HG03442 (cell line): ENCODE data around the gene MSLN.
"Not testable (repeated sequence)": the region's sequence is repeated elsewhere in the genome, so short reads cannot be mapped to it uniquely, and the experiment has no call there.

Experiments
- ATAC-seq: cut with Tn5 transposase; IDR thresholded peaks from one replicate; pipeline ENCODE4 v1.9.1; 2021; ENCODE audit warnings: mild to moderate bottlenecking, moderate library complexity; ENCODE audit not compliant: unreplicated experiment

MSLN gene

DNA sequence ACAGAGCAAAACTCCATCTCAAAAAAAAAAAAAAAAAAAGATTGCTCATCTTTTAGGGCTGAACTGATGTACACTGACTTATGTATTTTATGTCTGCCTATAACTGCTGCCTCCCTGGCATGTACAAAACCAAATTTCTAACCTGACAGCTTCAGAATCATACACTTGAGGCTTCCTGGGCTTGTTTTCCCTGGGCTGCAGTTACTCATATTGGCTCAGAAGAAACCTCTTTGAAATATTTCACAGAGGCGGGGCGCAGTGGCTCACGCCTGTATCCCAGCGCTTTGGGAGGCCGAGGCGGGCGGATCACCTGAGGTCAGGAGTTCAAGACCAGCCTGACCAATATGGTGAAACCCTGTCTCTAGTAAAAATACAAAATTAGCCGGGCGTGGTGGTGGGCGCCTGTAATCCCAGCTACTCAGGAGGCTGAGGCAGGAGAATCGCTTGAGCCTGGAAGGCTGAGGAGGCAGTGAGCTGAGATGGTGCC lies 6.4 kb upstream of the MSLN start:
- not testable (repeated sequence) for ATAC-seq

DNA sequence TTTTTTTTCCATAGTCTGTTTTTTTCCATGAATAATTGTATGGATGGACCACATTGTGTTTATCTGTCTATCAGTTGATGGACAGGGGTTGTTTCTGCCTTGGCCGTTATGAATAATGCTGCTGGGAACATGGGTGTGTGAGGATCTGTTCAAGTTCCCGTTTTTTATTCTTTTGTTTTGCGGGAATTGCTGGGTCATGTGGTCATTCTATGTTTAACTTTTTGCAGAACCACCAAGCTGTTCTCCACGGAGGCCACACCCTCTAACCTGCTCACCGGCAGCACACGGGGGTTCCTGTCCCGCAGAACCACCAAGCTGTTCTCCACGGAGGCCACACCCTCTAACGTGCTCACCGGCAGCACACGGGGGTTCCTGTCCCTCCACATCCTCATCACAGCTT lies 5.9 kb upstream of the MSLN start:
- ATAC-seq: no peak

DNA sequence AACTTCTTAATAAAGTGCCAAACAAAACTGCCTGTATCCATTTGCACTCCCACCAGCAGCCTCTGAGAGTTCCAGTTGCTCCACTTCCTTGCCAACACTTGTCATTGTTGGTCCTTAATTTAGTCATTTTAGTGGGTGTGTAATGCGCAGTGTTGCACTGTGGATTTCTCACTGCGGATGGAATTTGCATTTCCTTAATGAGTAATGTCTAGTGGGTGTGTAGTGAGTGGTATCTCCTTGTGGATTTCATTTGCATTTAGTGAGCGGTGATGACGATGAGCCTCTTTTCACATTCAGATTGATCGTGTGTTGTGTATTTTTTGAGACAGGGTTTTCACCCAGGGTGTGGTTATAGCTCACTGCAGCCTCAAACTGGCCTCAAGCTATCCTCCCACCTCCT lies 4.1 kb upstream of the MSLN start:
- no peak for ATAC-seq

DNA sequence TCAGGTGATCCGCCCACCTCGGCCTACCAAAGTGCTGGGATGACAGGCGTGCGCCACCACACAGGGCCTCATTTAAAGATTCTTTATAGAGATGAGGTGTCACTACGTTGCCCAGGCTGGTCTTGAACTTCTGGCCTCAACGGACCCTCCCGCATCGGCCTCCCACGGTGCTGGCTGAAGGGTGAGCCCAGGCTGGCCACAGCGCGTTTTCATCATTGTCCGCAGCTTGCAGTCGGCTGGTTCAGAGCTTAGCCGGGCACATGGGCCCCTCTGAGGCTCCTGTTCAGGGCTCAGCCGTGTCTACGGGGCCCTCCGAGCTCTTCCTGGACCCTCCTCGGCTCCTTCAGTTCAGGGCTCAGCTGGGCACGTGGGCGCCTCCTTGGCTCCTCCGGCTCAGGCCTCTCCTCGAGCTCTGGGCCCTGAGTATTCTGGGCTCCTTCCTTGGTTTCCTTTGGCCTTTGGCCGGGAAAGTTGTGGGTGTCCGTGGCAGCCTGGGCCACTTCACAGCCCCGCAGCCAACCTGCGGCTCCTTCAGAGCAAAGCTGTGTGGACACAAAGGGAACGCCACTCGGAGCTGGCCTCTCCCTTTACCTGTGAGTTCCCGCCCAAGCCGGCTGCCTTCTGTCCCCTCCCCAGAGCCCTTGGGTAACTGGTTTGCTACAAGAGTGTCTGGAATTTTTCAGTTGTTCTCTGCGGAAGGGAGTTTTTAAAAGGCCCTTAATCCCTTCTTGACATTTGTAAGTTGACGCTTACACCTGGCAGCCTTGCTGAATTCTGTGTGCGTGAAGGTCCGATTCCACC lies 1.2 kb upstream of the MSLN start:
- ATAC-seq: no peak

DNA sequence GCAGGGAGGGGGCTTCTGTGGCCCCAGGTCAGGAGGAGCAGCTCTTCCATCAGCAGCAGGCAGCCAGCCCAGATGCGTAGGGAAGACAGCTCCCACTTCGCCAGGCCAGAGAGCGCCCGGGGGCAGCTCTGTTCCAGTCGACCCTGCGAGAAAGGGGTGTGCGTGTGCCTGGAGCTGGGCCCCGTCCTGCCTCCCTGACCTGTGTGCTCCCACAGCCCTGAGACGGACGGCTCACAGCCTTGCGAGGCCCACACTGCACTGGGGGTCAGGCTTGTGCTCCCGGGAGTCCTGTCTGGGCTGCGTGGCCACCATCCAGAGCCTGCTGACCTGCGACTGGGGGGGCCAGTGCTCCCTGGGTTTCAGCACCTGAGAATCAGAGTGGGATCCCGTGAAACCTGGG lies 469 bp upstream of the MSLN start:
- no peak for ATAC-seq

DNA sequence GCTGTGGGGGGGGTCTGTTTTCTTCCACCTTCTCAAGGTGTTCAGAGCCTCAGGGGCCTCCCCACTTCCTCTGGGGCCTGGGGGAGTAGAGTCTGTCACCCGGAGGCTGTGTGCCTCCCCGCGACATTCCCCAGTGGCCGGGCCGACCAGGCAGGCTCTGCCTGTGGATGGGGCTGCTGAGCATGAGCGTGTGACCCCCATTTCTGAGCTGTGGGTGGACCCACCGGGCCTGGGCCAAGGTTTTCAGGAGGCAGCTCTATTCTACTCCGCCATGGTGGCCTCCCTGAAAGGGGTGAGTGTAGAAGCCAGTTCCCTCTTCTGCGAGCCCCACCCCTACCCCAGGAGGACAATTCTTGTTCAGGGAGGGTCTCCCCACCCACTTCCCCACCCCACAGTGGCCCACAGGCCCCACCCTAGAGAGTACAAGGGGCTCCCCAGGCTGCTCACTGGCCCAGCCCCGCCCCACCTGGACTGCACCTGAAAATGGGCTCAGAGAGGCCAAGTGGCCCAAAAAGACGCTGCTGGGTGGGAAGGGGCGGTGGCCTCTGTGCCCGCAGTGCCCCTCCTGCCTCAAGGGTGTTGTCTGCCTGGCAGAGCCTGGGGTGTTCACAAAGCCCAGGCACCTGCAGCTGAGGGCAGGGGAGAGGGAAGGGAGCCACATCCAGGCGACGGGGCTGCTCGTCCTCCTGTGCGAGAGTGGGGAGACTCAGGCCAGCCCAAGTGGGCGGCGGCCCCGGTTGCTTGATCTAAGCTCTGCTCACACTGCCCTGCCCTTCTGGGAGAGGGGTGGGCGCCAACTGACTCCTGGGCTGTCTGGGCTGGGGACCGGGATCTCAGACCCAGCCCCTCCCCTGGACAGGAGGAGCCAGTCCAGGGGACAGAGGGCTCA lies 1.3 kb downstream of the MSLN start:
- ATAC-seq: no peak

DNA sequence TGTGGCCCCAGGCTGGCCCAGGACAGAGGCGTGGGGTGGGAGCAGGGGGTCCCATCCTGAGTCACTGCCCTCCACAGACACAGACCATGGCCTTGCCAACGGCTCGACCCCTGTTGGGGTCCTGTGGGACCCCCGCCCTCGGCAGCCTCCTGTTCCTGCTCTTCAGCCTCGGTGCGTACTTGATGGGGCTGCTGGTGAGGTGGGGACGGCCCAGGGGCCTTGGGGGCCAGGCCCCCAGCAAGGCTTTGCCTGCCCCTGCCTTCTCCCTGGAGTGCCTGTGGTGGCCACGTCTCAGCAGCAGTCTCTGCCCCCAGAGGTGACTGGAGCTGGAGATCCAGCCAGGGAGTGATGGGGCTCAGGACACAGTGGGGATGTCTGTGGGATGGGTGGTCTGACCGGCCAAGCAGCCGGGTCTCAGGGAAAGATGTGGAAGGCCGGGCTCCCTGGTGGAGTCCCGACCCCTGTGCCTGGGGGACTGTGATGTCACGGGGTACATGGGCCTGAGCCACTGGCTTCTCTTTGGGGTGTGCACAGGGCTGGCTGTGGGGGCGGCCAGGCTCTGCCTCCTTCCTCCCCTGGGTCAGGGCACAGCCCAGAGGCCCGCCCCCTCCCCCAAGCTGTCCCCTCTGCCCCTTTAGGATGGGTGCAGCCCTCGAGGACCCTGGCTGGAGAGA lies 2.2 kb downstream of the MSLN start:
- ATAC-seq: no peak

DNA sequence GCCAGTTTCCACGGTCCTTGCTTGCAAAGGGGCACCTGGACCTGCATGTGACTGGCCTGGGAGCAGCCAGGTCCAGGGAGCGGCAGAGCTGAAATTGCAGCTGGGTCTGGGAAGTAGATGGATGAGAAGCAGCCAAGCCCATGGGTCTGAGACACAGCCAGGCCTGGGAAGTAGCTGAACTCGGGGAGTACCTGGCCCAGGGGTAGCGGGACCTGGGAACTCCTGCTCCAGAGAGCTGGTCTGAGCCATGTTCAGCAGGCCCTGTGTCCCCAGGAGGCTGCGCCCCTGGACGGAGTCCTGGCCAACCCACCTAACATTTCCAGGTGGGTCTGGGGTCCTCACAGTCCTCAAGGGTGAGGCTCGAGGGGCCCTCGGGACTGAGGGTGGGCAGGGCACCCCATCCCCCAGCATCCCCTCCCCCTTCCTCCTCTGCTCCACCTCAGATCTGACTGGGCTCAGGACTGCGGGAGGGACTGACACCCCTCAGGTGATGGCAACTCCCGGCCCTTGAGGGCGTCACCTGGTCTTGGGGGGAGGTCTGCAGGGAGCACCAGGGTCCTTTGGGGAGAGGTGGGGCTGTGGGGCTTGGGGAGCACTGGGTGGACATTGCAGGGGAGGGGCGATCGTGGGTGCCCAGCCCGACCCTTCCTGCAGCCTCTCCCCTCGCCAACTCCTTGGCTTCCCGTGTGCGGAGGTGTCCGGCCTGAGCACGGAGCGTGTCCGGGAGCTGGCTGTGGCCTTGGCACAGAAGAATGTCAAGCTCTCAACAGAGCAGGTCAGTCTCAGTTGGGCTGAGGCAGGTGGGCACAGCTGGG lies 3.0 kb downstream of the MSLN start:
- ATAC-seq: no peak

DNA sequence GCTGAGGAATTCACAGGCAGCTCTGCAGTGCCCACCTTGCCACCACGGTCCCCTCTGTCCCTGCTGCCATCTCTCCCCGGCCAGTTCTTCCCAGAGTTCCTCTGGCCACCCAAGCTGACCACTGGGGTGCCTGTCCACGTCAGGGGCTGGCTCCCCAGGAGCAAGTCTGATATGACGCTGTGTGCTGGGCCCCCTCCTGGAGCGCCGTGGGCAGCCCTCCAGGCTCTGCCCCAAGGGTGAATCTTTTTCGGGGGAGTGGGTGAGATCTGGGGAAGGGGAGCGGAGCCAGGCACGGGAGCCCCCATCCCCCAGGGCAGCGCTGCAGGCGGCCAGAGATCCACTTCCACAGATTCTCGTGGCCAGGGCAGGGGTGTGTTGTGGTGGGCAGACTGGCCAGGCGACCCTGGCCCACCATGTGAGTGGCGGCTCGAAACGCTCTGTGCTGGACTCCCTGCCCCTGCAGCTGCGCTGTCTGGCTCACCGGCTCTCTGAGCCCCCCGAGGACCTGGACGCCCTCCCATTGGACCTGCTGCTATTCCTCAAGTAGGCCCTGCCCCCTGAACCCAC lies 3.7 kb downstream of the MSLN start:
- no peak for ATAC-seq

DNA sequence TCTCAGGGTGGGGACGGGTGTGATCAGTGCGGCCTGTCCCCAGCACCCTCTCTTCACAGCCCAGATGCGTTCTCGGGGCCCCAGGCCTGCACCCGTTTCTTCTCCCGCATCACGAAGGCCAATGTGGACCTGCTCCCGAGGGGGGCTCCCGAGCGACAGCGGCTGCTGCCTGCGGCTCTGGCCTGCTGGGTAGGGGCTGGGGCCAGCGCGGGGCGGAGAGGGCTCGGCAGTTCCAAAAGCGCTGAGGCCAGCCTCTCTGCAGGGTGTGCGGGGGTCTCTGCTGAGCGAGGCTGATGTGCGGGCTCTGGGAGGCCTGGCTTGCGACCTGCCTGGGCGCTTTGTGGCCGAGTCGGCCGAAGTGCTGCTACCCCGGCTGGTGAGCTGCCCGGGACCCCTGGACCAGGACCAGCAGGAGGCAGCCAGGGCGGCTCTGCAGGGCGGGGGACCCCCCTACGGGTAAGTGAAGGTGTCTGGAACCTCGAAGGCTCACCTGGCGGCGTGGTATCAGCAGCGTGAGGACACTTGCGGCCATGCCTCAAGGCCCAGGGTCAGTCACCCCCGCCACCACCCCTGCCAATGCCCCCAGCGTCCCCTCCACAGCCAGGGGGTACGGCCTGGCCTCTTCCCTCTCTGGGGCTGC lies 4.4 kb downstream of the MSLN start:
- ATAC-seq: no peak

DNA sequence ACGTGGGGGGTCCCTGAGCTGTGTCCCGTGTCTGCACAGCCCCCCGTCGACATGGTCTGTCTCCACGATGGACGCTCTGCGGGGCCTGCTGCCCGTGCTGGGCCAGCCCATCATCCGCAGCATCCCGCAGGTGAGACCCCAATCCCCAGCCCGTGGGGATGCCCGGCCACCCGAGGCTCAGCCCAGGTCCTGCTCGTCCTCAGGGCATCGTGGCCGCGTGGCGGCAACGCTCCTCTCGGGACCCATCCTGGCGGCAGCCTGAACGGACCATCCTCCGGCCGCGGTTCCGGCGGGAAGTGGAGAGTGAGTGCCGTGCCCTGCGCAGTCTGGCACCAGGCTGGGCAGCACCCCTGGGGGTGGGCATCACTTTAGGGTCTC lies 4.9 kb downstream of the MSLN start:
- no peak for ATAC-seq

DNA sequence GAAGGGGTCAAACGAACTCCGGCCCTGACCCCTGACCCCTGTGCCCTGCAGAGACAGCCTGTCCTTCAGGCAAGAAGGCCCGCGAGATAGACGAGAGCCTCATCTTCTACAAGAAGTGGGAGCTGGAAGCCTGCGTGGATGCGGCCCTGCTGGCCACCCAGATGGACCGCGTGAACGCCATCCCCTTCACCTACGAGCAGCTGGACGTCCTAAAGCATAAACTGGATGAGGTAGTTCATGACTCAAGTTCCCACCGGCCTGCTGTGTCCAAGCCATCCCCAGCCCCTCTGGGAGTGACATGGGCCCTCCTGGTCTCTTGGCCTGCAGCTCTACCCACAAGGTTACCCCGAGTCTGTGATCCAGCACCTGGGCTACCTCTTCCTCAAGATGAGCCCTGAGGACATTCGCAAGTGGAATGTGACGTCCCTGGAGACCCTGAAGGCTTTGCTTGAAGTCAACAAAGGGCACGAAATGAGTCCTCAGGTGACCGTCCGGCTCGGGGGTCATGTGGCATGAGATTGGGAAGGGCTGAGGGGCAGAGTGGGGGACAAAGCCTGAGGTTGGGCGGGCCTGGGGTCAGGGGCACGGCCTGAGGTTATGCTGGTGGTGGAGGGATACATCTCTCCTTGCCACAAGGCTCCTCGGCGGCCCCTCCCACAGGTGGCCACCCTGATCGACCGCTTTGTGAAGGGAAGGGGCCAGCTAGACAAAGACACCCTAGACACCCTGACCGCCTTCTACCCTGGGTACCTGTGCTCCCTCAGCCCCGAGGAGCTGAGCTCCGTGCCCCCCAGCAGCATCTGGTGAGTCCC lies 5.7 kb downstream of the MSLN start:
- no peak for ATAC-seq

DNA sequence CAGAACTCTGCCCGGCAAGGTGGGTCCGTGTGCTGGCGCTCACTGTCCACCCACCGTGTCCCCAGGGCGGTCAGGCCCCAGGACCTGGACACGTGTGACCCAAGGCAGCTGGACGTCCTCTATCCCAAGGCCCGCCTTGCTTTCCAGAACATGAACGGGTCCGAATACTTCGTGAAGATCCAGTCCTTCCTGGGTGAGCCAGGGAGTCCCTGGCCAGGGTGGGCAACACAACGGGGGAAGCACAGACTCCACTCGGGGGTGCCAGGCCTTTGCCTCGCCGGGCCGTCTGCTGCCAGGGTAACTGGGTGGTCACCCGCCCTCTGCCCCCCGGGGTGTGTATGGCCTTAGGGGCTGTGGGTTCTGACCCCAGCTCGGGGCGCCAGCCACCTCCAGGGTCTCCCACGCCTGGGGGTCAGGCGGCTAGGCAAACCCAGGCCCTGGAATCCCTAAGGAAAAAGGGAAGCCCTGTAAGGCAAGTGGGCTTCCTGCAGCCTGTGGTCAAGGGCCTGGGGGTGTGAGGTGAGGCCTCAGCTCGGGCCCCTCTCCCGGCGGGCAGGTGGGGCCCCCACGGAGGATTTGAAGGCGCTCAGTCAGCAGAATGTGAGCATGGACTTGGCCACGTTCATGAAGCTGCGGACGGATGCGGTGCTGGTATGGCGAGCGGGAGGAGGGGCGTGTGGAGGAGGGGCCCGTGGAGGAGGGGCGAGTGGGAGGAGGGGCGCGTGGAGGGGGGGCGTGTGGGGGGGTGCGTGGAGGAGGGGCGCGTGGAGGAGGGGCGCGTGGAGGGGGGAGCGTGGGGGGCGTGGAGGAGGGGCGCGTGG lies 6.5 kb downstream of the MSLN start:
- ATAC-seq: no peak

DNA sequence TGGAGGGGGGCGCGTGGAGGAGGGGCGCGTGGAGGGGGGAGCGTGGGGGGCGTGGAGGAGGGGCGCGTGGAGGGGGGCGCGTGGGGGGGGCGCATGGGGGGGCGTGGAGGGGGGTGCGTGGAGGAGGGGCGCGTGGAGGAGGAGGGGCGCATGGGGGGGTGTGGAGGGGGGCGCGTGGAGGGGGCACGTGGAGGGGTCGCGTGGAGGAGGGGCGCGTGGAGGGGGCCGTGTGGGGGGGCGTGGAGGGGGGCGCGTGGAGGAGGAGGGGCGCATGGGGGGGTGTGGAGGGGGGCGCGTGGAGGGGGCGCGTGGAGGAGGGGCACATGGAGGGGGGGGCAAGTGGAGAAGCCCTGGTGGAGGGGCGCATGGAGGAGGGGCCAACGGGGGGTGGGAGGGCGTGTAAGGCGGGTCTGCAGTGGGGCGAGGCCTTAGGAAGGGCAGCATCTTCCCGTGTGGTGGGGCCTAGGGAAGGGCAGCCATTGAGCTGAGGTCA lies 7.3 kb downstream of the MSLN start:
- no peak for ATAC-seq

DNA sequence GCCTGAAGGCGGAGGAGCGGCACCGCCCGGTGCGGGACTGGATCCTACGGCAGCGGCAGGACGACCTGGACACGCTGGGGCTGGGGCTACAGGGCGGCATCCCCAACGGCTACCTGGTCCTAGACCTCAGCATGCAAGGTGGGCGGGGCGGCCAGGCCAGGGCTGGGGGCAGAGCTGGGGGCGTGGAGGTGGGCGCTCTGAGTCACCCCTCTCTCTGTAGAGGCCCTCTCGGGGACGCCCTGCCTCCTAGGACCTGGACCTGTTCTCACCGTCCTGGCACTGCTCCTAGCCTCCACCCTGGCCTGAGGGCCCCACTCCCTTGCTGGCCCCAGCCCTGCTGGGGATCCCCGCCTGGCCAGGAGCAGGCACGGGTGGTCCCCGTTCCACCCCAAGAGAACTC lies 7.9 kb downstream of the MSLN start:
- no peak for ATAC-seq

DNA sequence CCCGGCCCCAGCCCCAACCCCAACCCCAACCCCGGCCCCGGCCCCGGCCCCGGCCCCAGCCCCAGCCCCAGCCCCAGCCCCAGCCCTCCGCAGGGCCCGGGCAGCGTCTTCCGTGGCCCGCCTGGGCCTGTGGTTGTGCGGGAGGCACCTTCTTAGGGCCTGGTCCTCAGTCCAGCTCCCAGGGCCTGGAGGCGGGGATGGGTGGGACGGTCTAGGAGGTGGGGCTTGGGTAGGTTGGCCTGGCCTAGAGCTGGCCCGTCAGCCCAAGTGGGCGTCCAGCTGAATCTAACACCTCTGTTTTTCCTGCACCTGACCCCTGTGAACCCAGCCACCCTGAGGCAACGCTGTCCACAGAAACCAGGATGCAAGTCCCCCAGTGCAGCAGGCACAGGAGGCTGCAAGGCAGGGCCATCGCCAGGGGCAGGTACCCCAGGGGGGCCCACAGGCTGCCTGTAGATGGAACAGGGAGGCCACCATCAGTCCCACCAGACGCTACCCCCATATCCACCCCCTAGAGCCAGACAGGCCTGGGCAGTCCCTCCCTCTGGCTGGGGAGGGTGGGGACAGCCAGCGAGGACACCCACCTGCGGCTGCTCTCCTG lies 8.8 kb downstream of the MSLN start:
- ATAC-seq: no peak

DNA sequence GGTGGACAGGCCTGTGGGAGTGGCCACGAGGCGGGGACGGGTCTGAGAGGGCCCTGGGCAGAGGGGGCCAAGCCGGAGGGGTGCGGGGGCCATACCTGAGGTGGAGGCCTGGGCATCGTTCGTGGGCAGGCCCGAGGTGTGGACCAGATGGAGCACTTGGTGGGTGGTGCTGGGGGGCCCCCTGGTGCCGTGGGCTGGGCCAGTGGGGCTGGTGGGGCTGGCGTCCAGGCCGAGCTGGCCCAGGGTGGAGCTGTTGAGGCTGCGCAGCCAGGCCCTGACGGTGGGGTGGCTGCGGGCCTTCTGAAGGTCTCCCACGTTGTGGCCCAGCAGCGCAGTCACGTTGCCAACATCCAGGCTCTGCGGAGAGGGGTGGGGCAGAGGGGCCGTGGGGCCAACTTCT lies 9.4 kb downstream of the MSLN start:
- no peak for ATAC-seq

DNA sequence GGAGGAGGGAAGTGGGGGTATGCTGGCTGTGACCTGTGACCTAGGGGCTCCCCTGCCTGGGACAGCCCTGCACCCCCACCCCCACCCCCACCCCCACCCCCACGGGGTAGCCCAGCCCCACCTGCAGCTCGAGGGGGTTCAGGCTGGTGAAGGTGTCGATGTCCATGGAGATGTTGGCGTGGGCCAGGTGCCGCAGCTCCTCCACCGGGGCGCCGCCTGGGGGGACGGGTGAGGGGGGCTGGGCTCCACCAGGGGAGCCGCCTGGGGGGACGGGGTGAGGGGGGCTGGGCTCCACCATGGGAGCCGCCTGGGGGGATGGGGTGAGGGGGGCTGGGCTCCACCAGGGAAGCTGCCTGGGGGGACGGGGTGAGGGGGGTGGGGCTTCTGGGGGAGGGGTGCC lies 9.9 kb downstream of the MSLN start:
- no peak for ATAC-seq
